ENCODE results near the gene BNIPL.

The BNIPL gene

DNA sequence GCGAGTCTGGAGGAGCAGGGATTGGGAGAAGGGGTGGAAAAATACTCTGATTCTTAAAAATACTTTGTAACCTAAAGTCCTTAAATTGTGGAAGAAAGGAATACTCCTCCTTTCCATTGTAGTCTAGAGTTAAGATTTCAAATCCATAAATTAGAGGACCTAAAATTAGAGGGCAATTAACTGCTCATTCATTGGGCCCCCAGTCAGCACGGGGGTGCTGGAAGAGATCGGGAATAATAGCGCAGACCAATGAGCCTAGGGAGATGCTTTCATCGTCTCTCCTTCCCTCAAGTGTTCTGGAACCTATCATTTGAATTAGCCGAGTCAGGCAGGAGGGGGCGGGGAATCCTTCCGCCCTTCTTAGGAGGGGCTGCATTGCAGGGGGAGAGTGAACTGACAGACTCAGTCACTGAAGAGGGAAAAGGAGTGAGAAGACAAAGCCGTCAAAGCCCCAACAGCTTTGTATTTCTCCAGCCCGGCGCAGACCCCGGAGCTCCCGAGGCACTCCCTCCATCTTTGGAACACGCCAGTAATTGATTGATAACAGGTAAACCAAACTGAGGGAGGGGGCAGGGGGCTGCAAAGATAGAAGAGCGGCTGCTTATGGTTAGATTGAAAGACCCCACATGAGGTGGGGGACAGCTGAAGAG is 23.7 kb downstream of the BNIPL start, which contains the start of gene MLLT11:
MLLT11 (plus strand) TSS at position 391 of the 650 bp plus-strand sequence. CDS start 6,828 bp downstream, outside the sequence.
- DNase-seq: peak; percentile 60 to 79

DNA sequence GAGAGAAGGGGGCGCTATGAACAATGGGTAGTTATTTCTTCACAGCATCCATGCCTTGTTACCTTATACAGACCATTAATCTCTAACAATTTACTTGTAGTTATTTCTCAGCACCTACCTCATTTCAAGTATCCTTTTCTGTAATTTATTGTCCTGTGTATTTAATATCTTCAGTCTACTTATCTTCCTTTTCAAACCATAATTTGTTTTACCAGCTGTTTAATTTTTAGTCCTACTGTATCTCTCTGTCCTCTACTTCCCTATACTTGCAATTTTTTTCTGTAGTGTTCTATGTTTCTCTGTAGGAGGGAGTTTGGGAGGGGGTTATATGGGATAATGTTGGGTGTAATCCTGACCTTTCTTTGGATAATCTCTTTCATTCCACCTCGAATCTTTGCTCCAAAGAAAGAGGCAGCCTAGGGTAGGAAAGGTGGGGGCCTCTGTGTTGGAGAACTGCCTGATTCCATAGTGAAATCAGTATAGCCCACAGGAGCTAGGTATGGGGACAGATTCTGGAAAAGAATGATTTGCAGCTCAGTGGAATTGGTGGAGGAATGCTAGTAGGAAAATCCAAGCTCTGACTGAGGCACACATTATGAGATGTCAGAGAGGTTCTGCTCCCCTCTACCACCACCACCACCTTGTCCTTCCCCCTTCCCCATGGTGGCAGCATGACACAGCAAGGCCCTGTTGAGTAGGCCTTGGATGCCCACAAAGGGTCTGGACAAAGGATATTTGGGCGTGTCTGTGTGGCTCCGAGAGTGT is 24.5 kb downstream of the BNIPL start:
- DNase-seq: peak; percentile 36 to 49

GRCh38 chr1:151061704-151062103 is 25.3 kb downstream of the BNIPL start:
- no peak for DNase-seq

DNA sequence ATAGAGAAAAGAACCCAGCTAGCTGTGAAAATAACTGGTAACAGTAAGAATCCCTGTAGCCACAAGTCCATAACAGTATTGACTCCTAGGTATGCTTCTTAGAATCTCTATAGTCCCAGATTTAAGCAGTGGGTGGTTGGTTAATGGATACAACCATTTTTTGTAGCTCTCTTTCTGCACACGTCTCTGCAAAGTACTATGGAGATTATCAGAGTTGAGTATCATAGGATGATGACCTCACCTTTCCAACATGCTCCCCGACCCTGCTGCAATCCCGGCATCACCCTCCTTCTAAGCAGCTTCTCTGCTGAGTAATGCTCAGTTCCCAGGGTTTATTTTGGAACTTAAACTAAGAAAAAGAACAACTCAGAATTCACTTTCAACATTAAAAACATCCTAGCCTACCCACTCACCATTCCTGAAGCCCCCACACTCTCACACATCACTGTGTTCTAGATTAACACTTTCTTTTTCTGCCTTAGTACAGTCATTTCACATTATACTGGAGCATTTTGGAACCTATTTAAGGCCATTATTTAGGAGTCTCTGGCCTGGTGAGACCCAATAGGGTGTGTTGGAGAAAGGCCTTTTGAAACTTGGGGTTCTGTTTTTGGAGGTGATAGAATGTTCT is 26.5 kb downstream of the BNIPL start:
- no peak for DNase-seq

GRCh38 chr1:151065089-151065645 is 28.8 kb downstream of the BNIPL start:
- no peak for DNase-seq

GRCh38 chr1:151067185-151067584 is 30.8 kb downstream of the BNIPL start:
- no peak for DNase-seq

GRCh38 chr1:151069103-151069486 is 32.7 kb downstream of the BNIPL start:
- DNase-seq: no peak

GRCh38 chr1:151070474-151071276 is 34.3 kb downstream of the BNIPL start, which contains the start of gene GABPB2:
Gene GABPB2 (plus strand): TSS chr1:151070761. CDS start chr1:151088190, 17,429 bp downstream.
- DNase-seq: peak; percentile 87 to 89

- DNase-seq: peak; percentile 62 to 63
These were observed 35.8 kb downstream of the BNIPL start for GRCh38 chr1:151072224-151072623.

- no peak for DNase-seq
These were observed 49.7 kb downstream of the BNIPL start for GRCh38 chr1:151085953-151086559.
